K562 (cell line): ENCODE measurements around the gene ATL1. TPM values are rescaled to one million over a fixed set of nuclear protein-coding genes. Genes with fewer than 3 reads are reported as not detected.

Source experiments
- ATAC-seq: fragments of 200-7000 bp; cut with Tn5 transposase; 3 replicates; pipeline ENCODE4 v1.9.1; 2020; ENCODE audit warnings: moderate library complexity
- BruUV-seq: library from RNA; stranded (reverse); fragments of 400-500 nt; replicated peaks from 2 replicates; lab custom pipeline; 2021; lab: Mats Ljungman, UMichigan
- CTCF ChIA-PET: fragments of 300-600 bp; formaldehyde crosslinking; extraction: SDS; loops from one replicate; lab custom pipeline; 2021; ENCODE audit warnings: low intra/inter-chr PET ratio; lab: Yijun Ruan, JAX
- POLR2A ChIA-PET: fragments of 300-600, 350-650 bp; sonication (Branson Sonifier 250); formaldehyde crosslinking; extraction: SDS; loops from one replicate; lab custom pipeline; 2021; ENCODE audit warnings: antibody characterized with exemption, inconsistent platforms; lab: Yijun Ruan, JAX
- DNase-seq, 4 experiments: peaks; one replicate each; pipeline versions ENCODE4 v3.0.0 to v3.0.0-alpha.2; 2011 to 2018; ENCODE audit warnings: low spot score in 3 of 4, mixed read lengths in 3 of 4; ENCODE audit errors: extremely low read depth in 1 of 4
- FAIRE-seq: peaks from 2 replicates; lab custom pipeline; 2011; peaks lifted over from hg19 to GRCh38; lab: Jason Lieb, UNC
- H2AFZ ChIP-seq: 2 replicates; pipeline ENCODE4 v1.6.0; 2011; ENCODE audit warnings: low read depth, low read length, control low read depth, inconsistent platforms
- H3K27ac ChIP-seq: fragments of 200-600 bp; 3 replicates; pipeline ENCODE4 v1.8.0; 2011; ENCODE audit warnings: low read depth, mild to moderate bottlenecking, control low read depth, inconsistent platforms, low read length, moderate library complexity, mixed read lengths; ENCODE audit errors: extremely low read depth
- H3K27me3 ChIP-seq, 2 experiments: fragments of 300-600 bp in 1 of 2; 2 replicates in 1 of 2; 3 replicates in 1 of 2; pipeline versions ENCODE4 v1.6.0 to v1.8.0; 2011; ENCODE audit warnings: inconsistent platforms in 2 of 2, low read length in 2 of 2, mild to moderate bottlenecking in 1 of 2, mixed read lengths in 1 of 2, moderate library complexity in 1 of 2; ENCODE audit not compliant: control insufficient read depth in 2 of 2, insufficient read depth in 2 of 2
- H3K36me3 ChIP-seq: fragments of 300-600 bp; 3 replicates; pipeline ENCODE4 v1.8.0; 2011; ENCODE audit warnings: mild to moderate bottlenecking, low read length, inconsistent platforms; ENCODE audit not compliant: control insufficient read depth, insufficient read depth
- H3K4me1 ChIP-seq, 2 experiments: fragments of 200-600 bp in 1 of 2; replicated peaks in 1 of 2; 2 replicates in 1 of 2; 3 replicates in 1 of 2; pipeline versions ENCODE4 v1.5.1 to v1.8.0; 2011; ENCODE audit warnings: inconsistent platforms in 2 of 2, low read length in 2 of 2, mild to moderate bottlenecking in 1 of 2, mixed read lengths in 1 of 2, moderate library complexity in 1 of 2; ENCODE audit not compliant: control insufficient read depth in 2 of 2, insufficient read depth in 2 of 2
- H3K4me2 ChIP-seq: 2 replicates; pipeline ENCODE4 v1.6.1; 2011; ENCODE audit warnings: low read length, control low read depth, inconsistent platforms, mixed read lengths; ENCODE audit not compliant: insufficient read depth
- H3K4me3 ChIP-seq: fragments of 200-600 bp; sonication (generic), shearing (Covaris generic); 2 replicates; pipeline ENCODE4 v1.5.1; 2016; ENCODE audit warnings: control low read depth, inconsistent platforms
- H3K79me2 ChIP-seq: fragments of 200-600 bp; 3 replicates; pipeline ENCODE4 v1.8.0; 2011; ENCODE audit warnings: low read length, inconsistent platforms; ENCODE audit not compliant: control insufficient read depth, insufficient read depth
- H3K9ac ChIP-seq, 2 experiments: 2 replicates each; pipeline versions ENCODE4 v1.6.0 to v1.6.1; 2011; ENCODE audit warnings: low read depth in 2 of 2, low read length in 2 of 2, control low read depth in 1 of 2, inconsistent platforms in 1 of 2, mild to moderate bottlenecking in 1 of 2, mixed read lengths in 1 of 2; ENCODE audit not compliant: insufficient read depth in 1 of 2
- H3K9me1 ChIP-seq: one replicate; pipeline ENCODE4 v1.6.0; 2011; ENCODE audit warnings: inconsistent platforms, mild to moderate bottlenecking, low read length, moderate library complexity; ENCODE audit not compliant: control insufficient read depth, insufficient read depth
- H3K9me3 ChIP-seq: replicated peaks from 2 replicates; pipeline ENCODE4 v1.5.1; 2011; ENCODE audit warnings: low read depth, low read length, inconsistent platforms; ENCODE audit not compliant: control insufficient read depth, insufficient read depth
- H4K20me1 ChIP-seq: replicated peaks from 2 replicates; pipeline ENCODE4 v1.6.1; 2011; ENCODE audit warnings: low read length, inconsistent platforms, mixed read lengths; ENCODE audit not compliant: control insufficient read depth, insufficient read depth
- BCOR ChIP-seq: fragments of 450-650 bp; IDR thresholded peaks from 2 replicates; pipeline ENCODE4 v1.6.1; 2016
- HNRNPL ChIP-seq: fragments of 200-400 bp; formaldehyde crosslinking; IDR thresholded peaks from 2 replicates; pipeline ENCODE4 v1.6.1; 2017; ENCODE audit warnings: low read depth, mild to moderate bottlenecking, low read length
- MAFG ChIP-seq: fragments of 450-650 bp; conservative IDR thresholded peaks from 2 replicates; pipeline ENCODE4 v1.6.1; 2016; ENCODE audit warnings: missing genetic modification characterization, missing compliant biosample characterization
- PHTF2 ChIP-seq: fragments of 250-450 bp; sonication (Bioruptor Pico); IDR thresholded peaks from 2 replicates; pipeline ENCODE4 v1.5.0; 2021; ENCODE audit warnings: mild to moderate bottlenecking
- PML ChIP-seq: IDR thresholded peaks from 2 replicates; pipeline ENCODE4 v1.6.1; 2012; ENCODE audit warnings: low read length, inconsistent platforms
- RNF2 ChIP-seq: sonication (generic); IDR thresholded peaks from 2 replicates; pipeline ENCODE4 v1.6.1; 2016
- ZBTB1 ChIP-seq: sonication (generic); formaldehyde crosslinking; IDR thresholded peaks from 2 replicates; pipeline ENCODE4 v1.8.1; 2023; ENCODE audit warnings: missing genetic modification reagents, low read depth, mild to moderate bottlenecking, borderline replicate concordance
- ZBTB7A ChIP-seq: IDR thresholded peaks from 2 replicates; pipeline ENCODE4 v1.6.1; 2011; ENCODE audit warnings: low read depth, mild to moderate bottlenecking, low read length, moderate library complexity, borderline replicate concordance; ENCODE audit not compliant: control insufficient read depth
- ZMIZ1 ChIP-seq, 2 experiments: fragments of 150-350 bp in 1 of 2; IDR thresholded peaks; 2 replicates each; pipeline ENCODE4 v1.6.1; 2012 to 2016; ENCODE audit warnings: low read depth in 2 of 2, low read length in 2 of 2, mild to moderate bottlenecking in 1 of 2, moderate library complexity in 1 of 2
- WGBS: fragments of 100-300 bp; shearing (Covaris generic); methylation state at CpG from one replicate; pipeline ENCODE4 v1.1.6; 2016; ENCODE audit warnings: low coverage, mixed read lengths; ENCODE audit not compliant: insufficient coverage; ENCODE audit errors: missing lambda C conversion rate; 5-methylcytosine and 5-hydroxymethylcytosine counted together
- in situ Hi-C: fragments of 300-500 bp; cut with MboI; formaldehyde crosslinking; loops from 4 replicates; pipeline ENCODE4 v1.15.0; 2018; ENCODE audit warnings: inconsistent platforms, mixed read lengths
- intact Hi-C: fragments of 100-400 bp; cut with micrococcal nuclease; formaldehyde crosslinking; loops from 2 replicates; pipeline ENCODE4 v1.14.2; 2022
- polyA plus RNA-seq, 8 experiments: library from polyadenylated mRNA; depleted of rRNA in 4 of 8; stranded (reverse) in 5 of 8; unstranded in 3 of 8; fragments of >200 nt; fragmentation: Nextera tagmentation in 2 of 8; fragmentation: Illumina TruSeq in 1 of 8; extraction: Ambion mirVana in 2 of 8; extraction: Trizol in 1 of 8; gene quantifications; 2 replicates each; pipeline versions ENCODE4 v1.2.1 to v1.2.3, GENCODE V29; 2011 to 2014; ENCODE audit warnings: inconsistent platforms in 1 of 8, missing spikeins in 1 of 8
- total RNA-seq, 7 experiments: library from RNA; depleted of rRNA in 6 of 7; stranded (reverse); fragments of >200 nt in 6 of 7; fragmentation: Illumina TruSeq in 2 of 7; extraction: Trizol in 2 of 7; gene quantifications; 2 replicates each; pipeline versions ENCODE4 v1.2.1 to v1.2.3, GENCODE V29; 2011 to 2021; ENCODE audit warnings: low replicate concordance in 1 of 7
- TF ChIP-seq, protein P1 (sequence below), 3 experiments: fragments of 200-800 bp in 1 of 3; sonication (Bioruptor generic) in 1 of 3; sonication (generic) in 1 of 3; formaldehyde crosslinking in 1 of 3; IDR thresholded peaks; 2 replicates each; pipeline versions ENCODE4 v1.6.1 to v1.8.0; 2016 to 2022; ENCODE audit warnings: mild to moderate bottlenecking in 2 of 3, missing compliant biosample characterization in 2 of 3, missing genetic modification characterization in 2 of 3, missing genetic modification reagents in 1 of 3
- TF ChIP-seq, protein P2 (sequence below): sonication (generic); formaldehyde crosslinking; IDR thresholded peaks from 2 replicates; pipeline ENCODE4 v1.8.1; 2022; ENCODE audit warnings: missing genetic modification reagents

Gene ATL1
- total and polyA plus RNA-seq, 9 of the 15 experiments (the other 6 are each of a cell fraction or from before 2014, with no cell fraction given): 0.04 to 0.16 (median 0.07) TPM; not detected in 4

DNA sequence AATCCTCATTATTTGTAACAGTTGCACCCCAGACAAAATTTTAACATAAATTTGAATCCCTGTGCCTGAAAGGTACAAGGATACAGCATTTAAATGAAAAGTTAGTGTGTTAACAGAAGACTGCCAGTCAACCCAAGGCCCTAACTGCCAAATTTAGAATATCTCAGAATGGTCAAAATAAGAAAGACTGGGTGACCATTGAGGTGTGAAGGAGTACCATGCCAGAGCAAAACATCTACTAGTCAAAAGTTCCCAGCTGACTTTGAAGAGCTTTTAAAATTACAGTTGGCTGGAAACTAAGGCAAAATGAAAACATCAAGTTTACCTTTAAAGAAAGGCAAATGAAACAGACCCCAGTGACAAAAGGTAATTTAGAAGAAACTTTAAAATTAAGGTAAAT is 89.7 kb downstream of the ATL1 start (continued):
- TF ChIP-seq, protein P1, sequence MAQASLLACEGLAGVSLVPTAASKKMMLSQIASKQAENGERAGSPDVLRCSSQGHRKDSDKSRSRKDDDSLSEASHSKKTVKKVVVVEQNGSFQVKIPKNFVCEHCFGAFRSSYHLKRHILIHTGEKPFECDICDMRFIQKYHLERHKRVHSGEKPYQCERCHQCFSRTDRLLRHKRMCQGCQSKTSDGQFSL (CRISPR knock-in tag; IDR thresholded peaks at IDR 0.05): no peak
- TF ChIP-seq, protein P1 (tag; IDR thresholded peaks at IDR 0.05): no peak
- TF ChIP-seq, all 486 proteins: peak for 0

GRCh38 chr14:50656776-50657175 is 96.8 kb downstream of the ATL1 start:
- no peaks in the 10 kb centered on the region for H3K9me1 ChIP-seq
- peaks cover 19% of the 10 kb centered on the region; the same call in 2 of the 3 replicates for H3K36me3 ChIP-seq
- no peak overlapping the region for H3K4me3 ChIP-seq
- no peak for FAIRE-seq
- no peak for DNase-seq
- WGBS: no CpG with 5 or more reads among the region's 6 CpGs
- POLR2A ChIA-PET: no interaction called here
- no peak overlapping the region for H3K9ac ChIP-seq
- no TSS peak for BruUV-seq
- H3K79me2 ChIP-seq: peaks cover 77% of the 10 kb centered on the region
- CTCF ChIA-PET: no interaction called here
- no peak overlapping the region for H2AFZ ChIP-seq
- in situ Hi-C loops: no loop called here
- H3K4me2 ChIP-seq: no peak overlapping the region
- no peaks in the 10 kb centered on the region for H3K27me3 ChIP-seq
- H3K9me3 ChIP-seq: no peaks in the 10 kb centered on the region
- ATAC-seq: no peak
- no peak overlapping the region for H3K27ac ChIP-seq
- H3K4me1 ChIP-seq: peaks cover 0 to 3% of the 10 kb centered on the region in 2 experiments; a peak in 3 of 5 replicates
- intact Hi-C loops: no loop called here
- H4K20me1 ChIP-seq: no peaks in the 10 kb centered on the region
- TF ChIP-seq ZMIZ1 (IDR thresholded peaks at IDR 0.05; ENCODE audit: low read depth in 2 of 2, low read length in 2 of 2): no peak
- TF ChIP-seq ZBTB7A: no peak
- TF ChIP-seq MAFG (tag): no peak
- no peak for TF ChIP-seq HNRNPL
- no peak for TF ChIP-seq PHTF2 (CRISPR knock-in tag)
- TF ChIP-seq PML: no peak
- TF ChIP-seq, protein P2, sequence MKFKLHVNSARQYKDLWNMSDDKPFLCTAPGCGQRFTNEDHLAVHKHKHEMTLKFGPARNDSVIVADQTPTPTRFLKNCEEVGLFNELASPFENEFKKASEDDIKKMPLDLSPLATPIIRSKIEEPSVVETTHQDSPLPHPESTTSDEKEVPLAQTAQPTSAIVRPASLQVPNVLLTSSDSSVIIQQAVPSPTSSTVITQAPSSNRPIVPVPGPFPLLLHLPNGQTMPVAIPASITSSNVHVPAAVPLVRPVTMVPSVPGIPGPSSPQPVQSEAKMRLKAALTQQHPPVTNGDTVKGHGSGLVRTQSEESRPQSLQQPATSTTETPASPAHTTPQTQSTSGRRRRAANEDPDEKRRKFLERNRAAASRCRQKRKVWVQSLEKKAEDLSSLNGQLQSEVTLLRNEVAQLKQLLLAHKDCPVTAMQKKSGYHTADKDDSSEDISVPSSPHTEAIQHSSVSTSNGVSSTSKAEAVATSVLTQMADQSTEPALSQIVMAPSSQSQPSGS (CRISPR knock-in tag): no peak
- no peak for TF ChIP-seq ZBTB1 (CRISPR knock-in tag)
- no peak for TF ChIP-seq BCOR
- no peak for TF ChIP-seq RNF2
